ENCODE results near the gene CCDC137.

DNA sequence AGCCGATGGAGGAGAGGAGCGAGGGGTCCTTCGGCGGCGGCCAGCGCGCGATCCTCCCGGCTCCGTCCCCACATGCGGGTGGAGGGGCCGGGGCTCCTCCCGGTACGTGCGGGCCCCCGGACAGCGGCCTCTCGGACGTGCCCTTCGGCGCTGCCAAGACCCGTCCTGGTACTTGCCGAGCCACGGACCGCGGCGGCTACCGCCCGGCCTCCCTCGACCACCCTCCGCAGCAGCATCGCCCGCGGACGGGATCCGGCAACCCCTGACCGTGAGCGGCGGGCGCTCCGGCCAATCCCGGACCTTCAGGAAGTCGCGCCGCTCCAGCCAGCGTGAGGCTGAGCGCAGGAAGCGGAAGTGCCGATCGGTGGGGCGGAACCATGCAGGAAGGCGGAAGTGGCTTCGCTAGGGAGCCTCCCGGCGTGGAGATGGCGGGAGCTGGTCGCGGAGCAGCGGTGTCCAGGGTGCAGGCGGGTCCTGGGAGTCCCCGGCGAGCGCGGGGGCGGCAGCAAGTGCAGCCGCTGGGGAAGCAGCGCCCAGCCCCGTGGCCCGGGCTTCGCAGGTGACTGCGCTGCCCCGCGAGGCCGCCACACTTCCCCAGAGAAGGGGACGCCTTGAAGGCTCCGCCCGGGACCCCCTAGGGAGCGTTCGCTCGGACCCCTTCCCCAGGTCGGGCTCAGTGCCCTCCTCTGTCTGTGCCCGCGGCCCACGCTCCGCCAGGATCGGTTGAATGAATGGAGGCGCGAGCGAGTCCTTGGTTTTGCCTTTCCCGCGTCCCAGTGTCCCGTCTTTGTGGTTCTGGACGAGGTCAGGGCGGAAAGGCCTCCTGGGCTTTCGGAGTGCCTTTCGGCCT is at the start of gene CCDC137, which contains the start of gene OXLD1:
- TF ChIP-seq, protein P1, sequence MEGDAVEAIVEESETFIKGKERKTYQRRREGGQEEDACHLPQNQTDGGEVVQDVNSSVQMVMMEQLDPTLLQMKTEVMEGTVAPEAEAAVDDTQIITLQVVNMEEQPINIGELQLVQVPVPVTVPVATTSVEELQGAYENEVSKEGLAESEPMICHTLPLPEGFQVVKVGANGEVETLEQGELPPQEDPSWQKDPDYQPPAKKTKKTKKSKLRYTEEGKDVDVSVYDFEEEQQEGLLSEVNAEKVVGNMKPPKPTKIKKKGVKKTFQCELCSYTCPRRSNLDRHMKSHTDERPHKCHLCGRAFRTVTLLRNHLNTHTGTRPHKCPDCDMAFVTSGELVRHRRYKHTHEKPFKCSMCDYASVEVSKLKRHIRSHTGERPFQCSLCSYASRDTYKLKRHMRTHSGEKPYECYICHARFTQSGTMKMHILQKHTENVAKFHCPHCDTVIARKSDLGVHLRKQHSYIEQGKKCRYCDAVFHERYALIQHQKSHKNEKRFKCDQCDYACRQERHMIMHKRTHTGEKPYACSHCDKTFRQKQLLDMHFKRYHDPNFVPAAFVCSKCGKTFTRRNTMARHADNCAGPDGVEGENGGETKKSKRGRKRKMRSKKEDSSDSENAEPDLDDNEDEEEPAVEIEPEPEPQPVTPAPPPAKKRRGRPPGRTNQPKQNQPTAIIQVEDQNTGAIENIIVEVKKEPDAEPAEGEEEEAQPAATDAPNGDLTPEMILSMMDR (conservative IDR thresholded peaks at IDR 0.05) = no peak
- TF ChIP-seq ZFX (IDR thresholded peaks at IDR 0.05) = 0 out of 2 replicates have a peak, but pooled peaks have one; percentile 46
